ENCODE measurements around the gene RAPGEF1.
A peak's percentile ranks its signal among the peaks of the same experiment; 100 is the strongest.

RAPGEF1 gene

DNA sequence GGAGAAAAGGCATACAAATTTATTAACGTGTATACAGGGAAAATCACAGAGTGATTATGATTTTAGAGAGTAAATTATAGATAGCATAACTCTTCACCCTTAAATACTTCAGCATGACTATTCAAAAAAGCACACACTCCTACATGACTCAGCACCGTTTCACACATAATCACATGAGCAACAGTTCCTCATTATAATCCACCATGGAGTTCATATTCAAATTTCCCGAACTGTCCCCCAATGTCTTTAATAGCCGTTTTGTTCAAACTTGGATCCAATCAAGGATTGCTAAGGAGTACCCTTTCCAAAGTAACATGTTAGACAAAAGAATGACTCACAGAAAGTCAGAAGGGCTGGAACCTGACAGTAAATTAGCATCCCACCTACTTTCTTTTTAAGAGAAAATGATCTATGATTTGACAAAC, 32.1 kb downstream of the RAPGEF1 start:
- DNase-seq (ENCODE audit: low spot score), result no peak

DNA sequence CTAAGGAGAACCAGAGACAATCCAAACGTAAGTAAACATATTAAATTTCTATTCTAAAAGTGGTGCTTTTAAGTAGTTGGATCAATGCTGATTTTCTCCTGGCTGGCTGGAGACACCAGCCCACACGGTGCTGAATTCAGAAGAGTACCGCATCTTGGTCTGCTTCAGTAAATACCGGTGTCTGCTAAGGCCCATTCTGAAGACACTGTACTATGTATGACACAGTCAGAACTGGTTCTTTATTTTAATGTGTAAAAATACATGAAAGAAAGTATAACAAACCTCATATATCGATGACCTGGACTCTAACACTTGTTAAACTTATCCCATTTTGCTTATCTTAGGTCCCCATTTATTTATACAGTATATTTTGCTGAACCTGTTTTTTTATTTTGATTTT, 32.8 kb downstream of the RAPGEF1 start:
- DNase-seq (ENCODE audit: low spot score), result no peak

DNA sequence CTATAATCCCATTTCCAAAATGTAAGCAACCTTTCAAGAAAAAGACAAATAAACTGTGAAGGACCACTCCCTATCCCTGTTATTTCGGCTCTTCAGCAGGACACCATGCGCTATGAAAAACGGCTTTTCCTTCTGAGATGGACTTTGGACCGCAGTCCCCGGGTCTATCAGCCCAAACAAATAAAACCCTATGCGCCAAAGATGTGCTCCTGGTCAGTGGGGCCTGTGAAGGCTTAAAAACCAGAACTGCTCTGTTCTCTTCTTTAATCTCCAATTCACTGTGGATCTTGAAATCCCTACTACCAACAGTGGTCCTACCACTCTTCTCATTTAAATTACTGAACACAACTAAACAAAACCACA, 33.3 kb downstream of the RAPGEF1 start:
- DNase-seq (ENCODE audit: low spot score), result no peak

DNA sequence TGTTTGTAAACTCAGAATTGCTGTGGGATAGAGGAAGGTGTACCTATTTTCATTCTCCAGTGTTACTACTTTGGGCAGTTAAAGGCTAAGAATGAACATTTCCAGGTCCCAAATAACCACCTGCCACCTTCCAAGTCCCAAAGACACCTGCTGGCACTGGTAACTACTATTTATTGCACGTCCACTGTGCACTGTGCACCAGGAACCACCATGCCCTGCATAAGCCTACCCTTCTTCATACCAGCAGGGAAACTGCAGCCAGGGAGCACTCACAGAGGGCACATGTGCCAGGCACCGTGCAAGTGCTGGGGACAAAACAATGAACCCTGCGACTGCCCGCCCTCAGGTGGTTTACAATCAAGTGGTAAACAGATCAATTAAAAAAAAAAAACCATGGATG, 34.9 kb downstream of the RAPGEF1 start:
- DNase-seq (ENCODE audit: low spot score), result no peak

DNA sequence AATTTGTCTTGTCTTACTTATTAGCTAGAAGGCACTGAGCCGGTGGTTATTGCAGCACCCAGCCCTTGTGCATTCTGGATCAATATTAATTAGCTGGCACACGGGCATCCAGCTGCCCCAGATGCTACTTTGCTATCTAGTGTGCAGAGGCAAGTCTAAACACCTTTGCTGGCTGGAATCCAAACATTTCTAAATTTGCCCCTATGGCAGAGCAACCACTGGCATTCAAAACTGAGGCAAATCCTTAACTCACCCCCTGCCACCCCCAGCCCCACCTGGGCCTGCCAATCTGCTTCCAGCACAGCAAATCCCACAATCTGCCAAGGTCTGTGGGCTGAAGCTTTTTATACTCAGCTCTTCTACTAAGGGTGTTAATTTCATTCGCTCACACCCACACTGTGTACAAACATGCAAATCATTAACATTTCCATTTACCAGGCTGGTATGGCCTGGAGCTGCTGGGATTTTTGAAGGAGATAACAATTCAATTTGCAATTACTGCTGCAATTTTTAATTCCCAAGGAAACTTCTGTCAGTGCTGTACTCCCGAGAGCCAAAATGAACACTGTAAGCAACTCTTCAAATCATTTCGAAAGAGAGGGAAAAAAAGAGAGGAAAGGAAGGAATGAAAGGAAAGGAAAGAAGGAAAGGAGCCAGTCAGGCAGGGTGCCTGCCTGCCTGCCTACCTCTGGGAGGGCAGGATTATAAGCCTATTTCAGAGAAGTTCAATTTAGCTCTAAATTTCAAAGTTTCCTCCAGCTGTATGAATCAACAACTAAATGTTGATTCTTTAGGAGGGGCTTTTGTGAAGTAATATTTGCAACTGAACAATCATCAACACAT, 35.5 kb downstream of the RAPGEF1 start:
- no peak for DNase-seq (ENCODE audit: low spot score)

DNA sequence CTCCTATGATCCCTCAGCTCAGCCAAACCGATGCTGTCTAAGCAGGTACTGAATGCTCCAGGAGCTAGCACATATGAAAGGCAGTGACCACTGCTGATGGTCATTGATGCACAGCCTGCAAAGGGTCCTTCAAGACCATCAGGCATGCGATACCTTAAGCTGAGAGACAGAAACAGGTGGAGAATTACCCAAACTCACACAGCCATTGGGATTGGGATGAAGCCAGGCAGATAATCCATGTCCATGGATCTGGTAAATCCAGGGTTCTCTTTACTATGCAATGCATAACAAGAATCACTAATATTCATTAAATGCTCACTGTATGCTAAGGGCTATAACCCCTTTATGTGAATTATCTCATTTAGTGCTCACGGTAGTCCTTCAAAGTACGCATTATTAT, 36.2 kb downstream of the RAPGEF1 start:
- no peak for DNase-seq (ENCODE audit: low spot score)

DNA sequence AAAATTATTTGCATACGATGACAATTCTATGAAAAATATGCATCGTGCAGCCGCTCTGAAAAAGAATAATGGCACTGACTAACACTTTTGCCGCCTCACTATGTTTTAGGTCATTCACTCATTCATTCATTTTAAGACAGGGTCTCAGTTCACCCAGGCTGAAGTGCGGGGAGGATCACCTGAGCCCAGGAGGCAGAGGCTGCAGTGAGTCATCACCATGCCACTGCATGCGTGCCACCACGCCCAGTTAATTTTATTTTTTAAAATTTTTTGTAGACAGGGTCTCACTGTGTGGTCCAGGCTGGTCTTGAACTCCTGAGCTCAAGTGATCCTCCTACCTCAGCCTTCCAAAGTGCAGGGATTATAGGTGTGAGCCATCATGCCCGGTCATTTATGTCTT, 37.0 kb downstream of the RAPGEF1 start:
- DNase-seq (ENCODE audit: low spot score), result no peak

DNA sequence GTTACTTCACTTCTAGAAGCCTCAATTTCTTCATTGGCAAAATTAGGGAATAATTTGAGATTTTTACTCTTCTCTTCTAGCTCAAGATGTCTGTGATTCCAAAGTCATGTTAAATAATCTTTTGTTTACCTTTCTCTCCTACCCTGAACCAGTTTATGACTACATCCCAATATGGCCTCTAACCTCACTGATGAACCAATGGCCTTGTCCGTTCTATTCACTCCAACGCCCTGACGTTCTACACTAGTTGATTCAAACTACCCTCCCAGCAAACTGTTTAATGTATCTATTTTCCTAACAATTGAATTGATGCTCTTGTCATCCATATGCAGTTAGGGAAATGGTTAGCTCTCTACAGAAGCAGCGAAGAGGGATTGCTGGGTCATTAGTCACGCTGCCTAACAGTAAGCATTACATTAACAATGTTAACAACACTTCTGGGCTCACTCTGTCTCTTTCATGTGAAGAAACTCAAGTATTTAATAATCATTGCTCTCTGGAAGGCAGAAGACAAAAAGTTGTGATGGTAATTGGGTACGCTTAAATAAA, 38.0 kb downstream of the RAPGEF1 start:
- no peak for DNase-seq (ENCODE audit: low spot score)

DNA sequence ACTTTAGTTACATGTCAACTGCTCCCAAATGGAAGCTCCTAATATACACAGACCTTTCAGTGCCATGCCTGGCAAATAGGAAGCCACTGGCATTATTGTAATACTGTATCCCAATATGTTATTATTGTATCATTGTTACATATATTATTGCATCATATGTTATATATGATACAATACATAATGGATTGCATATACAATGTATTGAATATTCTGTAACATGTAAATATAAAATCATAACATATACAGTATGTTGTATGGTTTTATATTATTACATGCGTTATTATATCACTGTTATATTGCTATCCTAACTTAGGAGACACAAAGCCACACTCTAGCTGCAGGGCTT, 38.5 kb downstream of the RAPGEF1 start:
- no peak for DNase-seq (ENCODE audit: low spot score)

DNA sequence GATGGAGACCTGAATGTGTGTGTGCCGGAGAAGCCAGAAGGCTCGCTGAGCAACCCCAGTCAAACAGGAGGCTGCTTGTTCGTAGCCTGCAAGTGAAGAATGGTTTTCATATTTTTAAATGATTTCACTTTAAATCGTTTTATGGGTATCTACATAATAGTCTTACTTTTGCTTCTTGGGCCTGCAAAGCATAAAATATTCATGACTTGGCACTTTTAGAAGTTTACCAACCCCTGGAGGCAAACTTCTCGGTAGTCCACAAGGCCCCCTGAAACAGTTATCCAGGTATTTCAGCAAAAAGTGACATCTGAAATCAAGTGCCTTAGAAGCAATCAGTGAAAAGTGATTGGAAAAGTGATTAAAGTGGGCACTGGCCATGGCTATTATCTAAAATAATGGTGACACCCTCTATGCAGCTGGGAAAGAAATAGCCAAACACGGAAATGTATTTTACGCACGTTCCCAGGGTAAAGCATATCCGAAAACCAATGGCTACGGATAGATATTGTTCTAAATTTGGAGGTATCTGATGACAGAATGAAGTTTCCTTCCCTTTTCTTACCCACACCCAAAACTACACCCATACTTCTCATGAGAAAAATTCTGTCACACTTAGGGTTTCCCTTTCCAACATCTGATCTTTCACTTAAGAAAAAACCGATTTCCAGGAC, 39.0 kb downstream of the RAPGEF1 start:
- DNase-seq (ENCODE audit: low spot score), result no peak

DNA sequence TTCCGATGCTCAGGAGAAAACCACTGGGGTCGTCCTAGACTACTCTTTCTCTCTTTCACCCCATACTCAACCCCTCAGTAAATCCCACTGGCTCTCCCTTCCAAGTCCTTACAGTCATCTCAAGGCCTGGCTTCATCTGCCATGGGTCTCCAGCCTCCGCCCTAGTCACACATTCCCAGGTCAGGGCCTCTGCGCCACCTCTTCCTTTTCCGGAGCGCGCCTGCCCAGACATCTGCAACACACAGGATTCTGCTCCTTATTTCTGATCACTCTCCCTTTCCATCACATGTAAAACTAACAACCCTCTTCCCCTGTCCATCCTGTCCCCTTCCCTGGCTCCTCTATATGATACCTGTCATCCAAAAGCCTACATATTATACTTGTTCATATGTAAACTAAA, 39.8 kb downstream of the RAPGEF1 start:
- no peak for DNase-seq (ENCODE audit: low spot score)

DNA sequence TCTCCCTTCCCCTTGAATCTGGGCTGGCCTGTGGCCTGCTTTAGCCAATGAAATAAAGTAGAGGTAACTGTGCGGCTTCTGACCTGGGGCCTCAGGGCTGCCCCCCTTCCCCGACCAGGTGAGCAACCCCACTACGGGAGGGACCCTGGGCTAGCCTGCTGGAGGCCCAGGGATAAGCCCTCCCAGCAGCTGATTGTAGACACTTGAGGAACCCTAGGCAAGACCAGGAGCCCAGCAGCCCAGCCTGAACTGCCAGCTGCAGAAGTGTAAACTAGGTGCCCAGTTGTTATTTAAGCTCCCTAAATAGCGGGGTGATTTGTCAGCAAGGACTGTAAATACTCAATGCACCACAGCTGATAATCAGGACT, 41.3 kb downstream of the RAPGEF1 start:
- no peak for DNase-seq (ENCODE audit: low spot score)

DNA sequence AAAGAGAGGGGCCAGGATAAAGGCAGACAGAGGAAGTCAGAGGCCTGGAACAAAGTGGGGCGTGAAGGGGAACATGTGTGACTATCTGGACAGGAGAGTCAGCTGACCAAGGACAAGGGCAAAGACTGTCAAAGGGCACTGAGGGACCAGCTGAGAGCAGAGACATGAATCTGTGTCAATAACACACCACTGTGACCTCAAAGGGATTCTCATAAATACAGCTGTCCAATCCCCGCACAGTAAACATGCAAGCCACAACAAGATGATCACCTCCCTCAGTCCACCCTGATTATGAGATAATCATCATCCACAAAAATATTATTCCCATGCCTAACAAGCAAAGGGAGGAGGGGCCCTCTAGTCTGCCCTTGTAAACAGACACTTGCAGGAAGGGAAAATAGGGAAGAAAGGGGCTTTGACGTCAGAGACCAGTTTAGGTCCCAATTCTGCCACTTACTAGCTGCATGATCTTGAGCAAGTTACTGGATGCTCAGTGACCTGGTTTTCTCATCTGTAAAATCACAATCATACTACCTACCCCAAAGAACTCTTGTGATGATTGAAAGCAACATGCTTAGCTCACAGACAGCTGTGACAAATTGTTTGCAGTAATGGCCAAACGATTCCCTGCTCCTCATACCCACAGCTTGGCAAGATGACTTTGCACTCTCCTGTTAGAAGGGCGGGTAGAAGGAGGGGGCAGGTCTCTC, 41.8 kb downstream of the RAPGEF1 start:
- DNase-seq (ENCODE audit: low spot score), result peak; percentile 84

DNA sequence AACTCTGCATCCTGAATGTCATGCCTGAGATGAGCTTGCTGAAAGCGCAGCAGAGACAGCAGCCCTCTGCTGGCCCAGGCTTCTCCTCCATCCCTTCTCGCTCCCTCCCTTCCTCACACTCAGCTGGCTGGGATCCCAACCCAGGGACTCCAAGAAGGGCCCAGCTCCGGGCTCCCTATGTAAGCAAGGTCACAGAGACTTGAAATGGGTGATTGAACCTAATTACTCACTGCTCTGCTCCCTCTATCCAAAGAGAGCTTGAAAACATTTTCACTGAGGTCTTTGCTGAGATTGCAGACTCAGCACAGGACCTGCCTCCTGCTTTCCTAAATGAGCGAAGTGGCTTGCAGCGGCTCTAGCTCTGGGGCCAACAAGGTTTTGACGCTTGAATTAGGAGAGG, 42.8 kb downstream of the RAPGEF1 start:
- DNase-seq (ENCODE audit: low spot score), result peak; percentile 60

DNA sequence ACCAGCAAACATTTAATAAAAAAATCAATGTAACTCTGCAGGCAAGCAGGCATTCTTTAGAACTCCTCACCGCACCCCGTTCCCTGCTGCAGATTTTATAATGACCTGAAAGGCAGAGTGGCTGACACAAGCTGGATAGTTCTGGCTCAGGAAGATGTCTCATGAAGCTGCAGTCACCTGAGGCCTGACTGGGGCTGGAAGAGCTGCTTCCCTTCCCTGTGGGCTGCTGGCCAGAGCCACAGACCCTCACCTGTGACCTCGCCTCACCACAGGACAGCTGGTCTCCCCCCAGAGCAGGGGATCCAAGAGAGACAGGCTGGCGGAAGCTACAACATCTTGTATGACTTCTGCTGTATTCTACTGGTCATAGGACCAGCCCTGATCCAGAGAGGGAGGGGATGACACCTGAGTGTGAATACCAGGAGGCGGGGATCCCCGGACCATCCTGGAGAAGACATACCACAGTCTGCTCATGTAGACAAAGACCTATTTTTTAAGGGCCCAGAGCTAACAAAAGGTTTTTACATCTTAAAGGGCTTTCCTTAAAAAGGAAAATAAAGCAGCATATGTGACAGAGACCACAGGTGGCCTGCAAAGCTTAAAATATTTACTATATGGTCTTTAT, 43.9 kb downstream of the RAPGEF1 start:
- DNase-seq (ENCODE audit: low spot score), result no peak

DNA sequence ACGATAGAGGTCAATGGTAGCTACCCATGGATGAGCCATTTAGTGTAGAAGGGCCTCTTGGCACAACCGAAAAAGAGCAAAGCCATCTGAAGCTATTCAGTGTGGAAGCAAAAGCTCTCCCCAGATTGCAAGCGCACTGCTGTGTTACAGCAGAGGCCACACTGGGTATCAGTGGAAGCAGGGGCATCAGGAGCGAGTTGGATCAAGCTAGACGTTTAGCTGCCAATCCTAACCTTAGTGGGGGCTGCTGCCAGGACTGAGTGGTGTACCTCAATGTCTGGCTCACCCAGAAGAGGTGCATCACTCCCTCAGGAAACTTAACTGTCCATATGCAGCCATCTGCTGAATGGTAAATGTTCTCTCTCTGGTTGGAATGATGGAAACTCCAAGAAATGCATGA, 44.5 kb downstream of the RAPGEF1 start:
- DNase-seq (ENCODE audit: low spot score), result no peak

DNA sequence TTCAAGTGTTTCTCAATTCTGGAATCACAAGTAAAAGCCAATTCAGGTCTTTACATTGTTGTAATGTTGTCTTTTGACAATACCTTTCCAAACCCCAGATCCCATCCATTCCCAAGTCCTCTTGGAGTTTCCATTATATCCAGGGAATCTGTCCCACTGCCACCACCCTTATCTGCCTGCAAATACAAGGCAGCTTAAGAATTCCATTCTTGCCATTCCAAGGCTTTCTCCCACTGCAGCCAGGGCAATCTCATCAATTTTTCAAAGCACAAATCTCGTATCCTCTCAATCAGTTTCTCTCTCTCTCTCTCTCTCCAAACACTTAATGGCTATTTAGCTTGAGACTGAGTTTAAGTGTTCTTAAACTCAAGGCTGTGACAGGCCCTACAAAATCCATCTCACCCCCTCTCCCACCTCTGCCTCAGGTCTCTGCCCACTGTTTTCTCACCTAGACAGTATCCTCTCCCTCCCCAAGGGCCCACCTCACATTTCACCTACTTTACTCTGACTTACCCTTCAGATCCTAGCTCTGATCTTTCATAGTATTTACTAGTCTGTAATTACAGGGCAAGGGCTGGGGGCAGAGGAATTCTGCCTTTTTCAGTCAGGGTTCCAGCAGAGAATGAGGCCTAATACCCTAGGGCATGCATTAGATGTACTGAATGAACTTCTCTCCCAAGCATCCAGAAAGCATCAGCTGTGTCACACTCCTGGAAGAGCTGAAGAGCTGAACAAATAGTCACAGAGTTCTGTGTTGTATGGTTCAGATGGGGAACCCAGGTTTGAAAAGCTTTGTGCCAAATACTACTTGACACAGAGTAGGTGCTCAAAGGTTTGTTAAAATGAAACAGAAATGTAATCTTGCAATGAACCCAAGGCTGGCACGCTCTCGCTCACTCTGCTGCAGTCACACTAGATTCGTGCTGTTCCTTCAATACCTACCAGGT, 46.0 kb downstream of the RAPGEF1 start:
- DNase-seq (ENCODE audit: low spot score), result no peak

DNA sequence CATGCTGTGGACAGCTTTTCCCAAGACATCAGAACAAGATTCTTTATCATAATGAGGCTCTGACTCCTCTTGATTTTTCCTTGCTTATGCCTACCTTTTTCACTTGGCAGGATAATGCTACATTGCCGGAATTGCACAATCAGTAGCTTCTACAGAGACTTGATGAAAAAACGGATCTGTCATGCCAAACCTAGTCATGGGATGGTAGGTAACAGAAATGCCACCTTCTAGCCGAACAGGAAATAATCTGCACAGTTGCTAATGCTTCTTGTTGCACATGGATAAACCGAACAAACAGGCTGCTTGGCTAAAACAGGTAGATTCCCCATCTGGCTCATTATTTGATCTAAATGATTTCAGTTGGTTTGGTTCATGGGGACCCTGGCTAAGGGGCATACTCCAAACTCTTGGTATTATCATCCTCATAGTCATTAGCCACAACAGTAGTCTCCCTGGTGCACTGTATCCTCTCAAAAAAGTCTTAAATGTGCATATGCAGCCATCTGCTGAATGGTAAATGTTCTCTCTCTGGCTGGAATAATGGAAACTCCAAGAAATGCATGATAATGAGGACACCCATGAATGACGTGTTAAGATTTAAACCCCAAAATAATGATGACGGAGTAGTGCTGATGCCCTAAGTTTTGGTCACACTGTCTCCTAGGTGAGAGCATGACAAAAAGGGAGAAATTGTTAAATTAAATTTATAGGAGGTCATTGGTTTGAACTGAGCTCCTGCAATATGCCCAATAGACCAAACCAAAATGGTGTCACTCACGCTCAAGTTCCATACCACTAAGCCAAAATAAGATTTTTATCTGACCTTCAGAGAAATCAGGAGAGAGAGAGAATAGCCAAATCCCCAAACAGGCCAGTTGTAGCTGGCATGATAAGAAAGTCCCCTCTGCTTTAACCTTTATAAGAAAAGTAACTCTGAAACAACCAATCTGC, 47.0 kb downstream of the RAPGEF1 start:
- no peak for DNase-seq (ENCODE audit: low spot score)

DNA sequence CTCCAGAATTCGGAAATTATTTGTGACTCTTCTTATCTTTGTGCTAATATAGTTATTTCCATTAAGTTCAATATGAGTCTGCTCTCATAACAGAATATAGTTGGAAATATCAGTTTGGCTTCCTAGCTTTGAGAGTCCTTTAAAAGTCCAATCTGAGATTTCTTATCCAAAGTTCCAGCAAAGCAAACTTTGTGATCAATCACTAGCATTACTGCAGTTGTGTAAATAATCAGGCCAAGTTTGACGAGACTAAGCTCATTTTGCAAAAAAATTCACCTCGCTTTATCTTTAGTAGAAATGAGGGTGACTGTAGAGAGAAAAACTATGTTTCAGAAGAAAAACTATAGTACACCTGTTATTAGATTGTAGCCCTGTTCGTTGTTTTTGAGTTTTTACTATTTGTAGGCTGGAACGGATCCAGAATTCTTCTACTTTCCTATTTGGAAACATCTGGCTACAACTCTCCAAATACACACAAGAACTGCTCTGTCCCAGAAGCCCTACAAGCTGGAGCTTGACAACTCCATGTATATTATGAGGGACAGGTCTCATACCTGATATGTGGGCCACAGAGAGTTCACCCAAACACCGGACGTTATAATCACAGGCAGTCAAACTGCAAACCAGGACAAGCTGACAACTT, 47.8 kb downstream of the RAPGEF1 start:
- DNase-seq (ENCODE audit: low spot score), result no peak

All from pons (tissue), 1 donor.